SK-N-SH (cell line): Measurements from ENCODE around the gene RASL10B. TPM values are rescaled to one million over a fixed set of nuclear protein-coding genes. Genes with fewer than 3 reads are reported as not detected.

Experiments used
- CHD2 ChIP-seq: fragments of 150-350 bp; IDR thresholded peaks from 2 replicates; pipeline ENCODE4 v1.6.1; 2018; ENCODE audit warnings: low read length; ENCODE audit not compliant: partially characterized antibody
- SIN3A ChIP-seq: IDR thresholded peaks from 2 replicates; pipeline ENCODE4 v1.6.1; 2012; ENCODE audit warnings: low read depth, mild to moderate bottlenecking, low read length, moderate library complexity, borderline replicate concordance
- polyA plus RNA-seq, 3 experiments: library from polyadenylated mRNA; depleted of rRNA; stranded (reverse); fragments of >200 nt; gene quantifications; 2 replicates each; pipeline ENCODE4 v1.2.3, GENCODE V29; 2012
- TF ChIP-seq, protein P1 (sequence below): IDR thresholded peaks from 2 replicates; pipeline ENCODE4 v1.4.0; 2012; ENCODE audit warnings: low read depth, borderline replicate concordance
- TF ChIP-seq, protein P2 (sequence below): fragments of 150-350 bp; IDR thresholded peaks from 2 replicates; pipeline ENCODE4 v1.6.1; 2016; ENCODE audit warnings: mild to moderate bottlenecking, low read depth, low read length

RASL10B gene
- polyA plus RNA-seq, 1 of the 3 experiments (the other 2 are of a cell fraction), result 4.2 TPM

DNA sequence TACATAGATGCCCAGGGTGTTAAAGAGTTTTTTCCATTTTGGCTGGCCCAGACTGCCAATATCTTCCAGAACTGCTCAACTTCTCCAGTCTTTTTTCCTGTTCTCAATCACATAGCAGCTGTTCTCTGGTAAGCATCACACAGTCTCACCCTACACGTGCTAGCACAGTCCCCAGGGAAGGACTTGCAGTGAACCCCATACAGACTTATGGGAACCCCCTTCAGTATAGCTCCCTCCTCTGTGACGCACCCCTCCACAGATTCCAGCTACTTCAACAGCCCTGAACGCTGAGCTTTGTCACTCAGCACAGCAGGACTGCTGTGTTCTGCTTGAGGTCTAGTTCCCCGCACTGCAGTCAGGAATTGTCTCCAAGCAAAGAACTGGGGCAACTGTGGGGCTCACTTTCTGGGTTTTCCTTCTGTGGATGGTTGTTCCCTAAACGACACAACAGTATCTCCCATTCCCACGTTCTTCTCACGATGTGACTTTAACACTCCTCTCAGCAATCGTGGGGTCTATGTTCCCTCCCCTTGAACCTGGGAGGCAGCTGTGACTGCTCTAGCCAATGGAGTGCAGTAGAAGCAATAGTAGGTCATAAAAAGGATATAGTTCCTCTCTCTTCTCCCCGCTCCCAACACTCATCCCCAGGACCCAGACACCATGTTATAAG lies 60.4 kb downstream of the RASL10B start (continued):
- TF ChIP-seq, protein P1, sequence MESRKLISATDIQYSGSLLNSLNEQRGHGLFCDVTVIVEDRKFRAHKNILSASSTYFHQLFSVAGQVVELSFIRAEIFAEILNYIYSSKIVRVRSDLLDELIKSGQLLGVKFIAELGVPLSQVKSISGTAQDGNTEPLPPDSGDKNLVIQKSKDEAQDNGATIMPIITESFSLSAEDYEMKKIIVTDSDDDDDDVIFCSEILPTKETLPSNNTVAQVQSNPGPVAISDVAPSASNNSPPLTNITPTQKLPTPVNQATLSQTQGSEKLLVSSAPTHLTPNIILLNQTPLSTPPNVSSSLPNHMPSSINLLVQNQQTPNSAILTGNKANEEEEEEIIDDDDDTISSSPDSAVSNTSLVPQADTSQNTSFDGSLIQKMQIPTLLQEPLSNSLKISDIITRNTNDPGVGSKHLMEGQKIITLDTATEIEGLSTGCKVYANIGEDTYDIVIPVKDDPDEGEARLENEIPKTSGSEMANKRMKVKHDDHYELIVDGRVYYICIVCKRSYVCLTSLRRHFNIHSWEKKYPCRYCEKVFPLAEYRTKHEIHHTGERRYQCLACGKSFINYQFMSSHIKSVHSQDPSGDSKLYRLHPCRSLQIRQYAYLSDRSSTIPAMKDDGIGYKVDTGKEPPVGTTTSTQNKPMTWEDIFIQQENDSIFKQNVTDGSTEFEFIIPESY, result no peak
- TF ChIP-seq SIN3A (no peak), CHD2 (no peak)
- TF ChIP-seq, protein P2, sequence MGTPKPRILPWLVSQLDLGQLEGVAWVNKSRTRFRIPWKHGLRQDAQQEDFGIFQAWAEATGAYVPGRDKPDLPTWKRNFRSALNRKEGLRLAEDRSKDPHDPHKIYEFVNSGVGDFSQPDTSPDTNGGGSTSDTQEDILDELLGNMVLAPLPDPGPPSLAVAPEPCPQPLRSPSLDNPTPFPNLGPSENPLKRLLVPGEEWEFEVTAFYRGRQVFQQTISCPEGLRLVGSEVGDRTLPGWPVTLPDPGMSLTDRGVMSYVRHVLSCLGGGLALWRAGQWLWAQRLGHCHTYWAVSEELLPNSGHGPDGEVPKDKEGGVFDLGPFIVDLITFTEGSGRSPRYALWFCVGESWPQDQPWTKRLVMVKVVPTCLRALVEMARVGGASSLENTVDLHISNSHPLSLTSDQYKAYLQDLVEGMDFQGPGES, result no peak

Other genes with a start within 250 kb of the RASL10B start
- gene SLFN12L, start 194.0 kb upstream of the RASL10B start, polyA plus RNA-seq (2012; rRNA removed), result not detected in 2 replicates
- gene SLFN14, start 170.8 kb upstream of the RASL10B start, polyA plus RNA-seq (2012; rRNA removed), result not detected in 2 replicates
- 4.3 and 5.4 TPM in 2 replicates for gene PEX12, start 153.1 kb upstream of the RASL10B start, polyA plus RNA-seq (2012; rRNA removed)
- gene AP2B1, start 144.3 kb upstream of the RASL10B start, polyA plus RNA-seq (2012; rRNA removed), result 97.8 and 135 TPM in 2 replicates
- 0.02 TPM in 1 of 2 replicates, not detected in the other for gene GAS2L2, start 21.6 kb downstream of the RASL10B start, polyA plus RNA-seq (2012; rRNA removed)
- gene C17orf50, start 29.2 kb downstream of the RASL10B start, polyA plus RNA-seq (2012; rRNA removed), result 0.05 TPM in 1 of 2 replicates, not detected in the other
- 0.23 and 0.33 TPM in 2 replicates for gene MMP28, start 64.0 kb downstream of the RASL10B start, polyA plus RNA-seq (2012; rRNA removed)
- 67.5 and 78.0 TPM in 2 replicates for gene TAF15, start 77.8 kb downstream of the RASL10B start, polyA plus RNA-seq (2012; rRNA removed)
- gene HEATR9, start 137.3 kb downstream of the RASL10B start, polyA plus RNA-seq (2012; rRNA removed), result not detected in 2 replicates
- gene CCL5, start 148.7 kb downstream of the RASL10B start, polyA plus RNA-seq (2012; rRNA removed), result 0.23 and 0.57 TPM in 2 replicates
- 1.8 and 2.5 TPM in 2 replicates for gene RDM1, start 199.1 kb downstream of the RASL10B start, polyA plus RNA-seq (2012; rRNA removed)
- gene LYZL6, start 212.1 kb downstream of the RASL10B start, polyA plus RNA-seq (2012; rRNA removed), result not detected in 2 replicates
- gene CCL16, start 249.9 kb downstream of the RASL10B start, polyA plus RNA-seq (2012; rRNA removed), result not detected in 2 replicates